Epithelial cell of proximal tubule (primary cell): ENCODE data around the gene HLA-DMA. TPM values are rescaled to one million over a fixed set of nuclear protein-coding genes. Genes with fewer than 3 reads are reported as not detected.

Experiments used
- DNase-seq: peaks from one replicate; pipeline ENCODE4 v3.0.0-alpha.2; 2011; ENCODE audit warnings: low read depth
- H3K4me3 ChIP-seq: 2 replicates; pipeline ENCODE4 v1.5.1; 2011; ENCODE audit warnings: low read depth, mild to moderate bottlenecking, low read length
- total RNA-seq: library from RNA; depleted of rRNA; stranded (reverse); fragments of >200 nt; gene quantifications from 2 replicates; pipeline ENCODE4 v1.2.3, GENCODE V29; 2015
- TF ChIP-seq, protein P1 (sequence below): conservative IDR thresholded peaks from 2 replicates; pipeline ENCODE4 v1.5.1; 2012; ENCODE audit warnings: low read depth, mild to moderate bottlenecking, low read length

The HLA-DMA gene
- total RNA-seq, 1 donor from 2014 or later, result 2.0 TPM

GRCh38 chr6:32989368-32989767 is 36.5 kb upstream of the HLA-DMA start:
- TF ChIP-seq, protein P1, sequence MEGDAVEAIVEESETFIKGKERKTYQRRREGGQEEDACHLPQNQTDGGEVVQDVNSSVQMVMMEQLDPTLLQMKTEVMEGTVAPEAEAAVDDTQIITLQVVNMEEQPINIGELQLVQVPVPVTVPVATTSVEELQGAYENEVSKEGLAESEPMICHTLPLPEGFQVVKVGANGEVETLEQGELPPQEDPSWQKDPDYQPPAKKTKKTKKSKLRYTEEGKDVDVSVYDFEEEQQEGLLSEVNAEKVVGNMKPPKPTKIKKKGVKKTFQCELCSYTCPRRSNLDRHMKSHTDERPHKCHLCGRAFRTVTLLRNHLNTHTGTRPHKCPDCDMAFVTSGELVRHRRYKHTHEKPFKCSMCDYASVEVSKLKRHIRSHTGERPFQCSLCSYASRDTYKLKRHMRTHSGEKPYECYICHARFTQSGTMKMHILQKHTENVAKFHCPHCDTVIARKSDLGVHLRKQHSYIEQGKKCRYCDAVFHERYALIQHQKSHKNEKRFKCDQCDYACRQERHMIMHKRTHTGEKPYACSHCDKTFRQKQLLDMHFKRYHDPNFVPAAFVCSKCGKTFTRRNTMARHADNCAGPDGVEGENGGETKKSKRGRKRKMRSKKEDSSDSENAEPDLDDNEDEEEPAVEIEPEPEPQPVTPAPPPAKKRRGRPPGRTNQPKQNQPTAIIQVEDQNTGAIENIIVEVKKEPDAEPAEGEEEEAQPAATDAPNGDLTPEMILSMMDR, result no peak
- H3K4me3 ChIP-seq, result no peak overlapping the region
- DNase-seq, result no peak

GRCh38 chr6:32984622-32985389 is 31.9 kb upstream of the HLA-DMA start:
- peak; percentile 44 for DNase-seq
- TF ChIP-seq, protein P1, result peak; percentile 96
- no peak overlapping the region for H3K4me3 ChIP-seq

DNA sequence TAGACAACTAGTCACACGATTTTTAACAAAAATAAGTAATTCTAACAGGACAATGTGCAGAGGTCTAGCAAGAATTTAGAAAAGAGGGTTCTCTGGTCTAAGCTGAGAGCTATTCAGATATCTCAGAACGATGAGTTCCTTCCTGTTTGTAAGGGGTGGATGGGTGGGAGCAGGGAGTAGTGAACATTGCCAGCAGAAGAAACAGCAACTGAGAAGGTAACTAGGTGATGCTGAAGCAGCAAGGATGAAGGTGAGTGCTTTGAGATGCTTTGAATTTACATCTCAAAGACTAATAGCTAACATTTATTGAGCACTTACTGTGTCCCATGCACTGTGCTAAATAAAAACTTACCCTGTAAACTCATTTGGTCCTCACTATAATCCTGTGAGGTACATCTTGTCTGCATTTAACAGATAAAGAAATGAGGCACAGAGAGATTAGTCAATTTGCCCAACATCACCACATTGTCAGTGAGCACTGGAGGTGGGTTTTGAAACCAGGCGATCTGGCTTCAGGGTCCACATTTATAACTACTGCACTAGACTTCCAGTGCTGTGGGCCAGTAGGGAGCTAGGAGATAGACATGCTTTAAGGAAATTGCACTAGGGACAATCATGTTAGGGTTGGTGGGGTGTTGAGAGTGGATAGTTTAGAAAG is 31.2 kb upstream of the HLA-DMA start:
- no peak for DNase-seq
- no peak overlapping the region for H3K4me3 ChIP-seq
- TF ChIP-seq, protein P1, result no peak

- H3K4me3 ChIP-seq, result no peak overlapping the region
- TF ChIP-seq, protein P1, result no peak
- no peak for DNase-seq
Measured at GRCh38 chr6:32983493-32983848, 30.6 kb upstream of the HLA-DMA start.

DNA sequence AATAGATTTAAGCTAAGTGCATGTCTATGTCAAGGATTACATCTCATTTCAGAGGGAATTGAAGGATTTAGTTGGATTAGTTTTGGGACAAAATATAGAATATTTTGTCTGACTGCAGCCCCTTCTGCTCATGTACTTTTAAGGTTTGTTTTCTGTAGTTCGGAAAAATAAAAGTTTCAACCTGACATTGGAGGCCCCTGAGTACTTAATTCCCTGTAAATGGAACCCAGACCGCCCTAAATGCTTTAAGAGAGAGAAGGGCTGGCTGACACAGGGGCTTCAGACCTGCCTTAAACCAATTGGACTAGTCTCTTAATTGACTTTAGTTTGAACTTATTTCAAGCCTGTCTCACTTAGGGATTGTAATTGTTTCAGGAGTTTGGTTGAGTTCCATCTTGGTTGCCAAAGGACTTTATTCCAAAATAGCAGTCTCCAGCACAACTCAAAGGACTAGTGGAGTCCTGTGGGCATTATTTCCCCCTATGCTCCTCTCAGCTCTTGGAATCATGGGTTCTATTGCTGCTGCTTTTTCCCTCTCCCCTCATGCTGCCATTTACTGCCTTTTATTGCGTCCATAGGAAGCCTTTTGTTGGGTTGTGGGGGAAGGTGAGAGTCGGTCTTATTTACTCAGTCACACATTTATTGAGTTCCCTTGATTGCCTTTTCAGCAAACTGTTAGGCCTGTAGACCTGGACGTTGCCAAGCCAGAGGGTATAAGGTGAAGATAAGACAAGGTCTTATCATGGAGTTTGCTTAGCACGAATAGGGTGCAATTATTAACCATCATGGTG is 30.0 kb upstream of the HLA-DMA start:
- TF ChIP-seq, protein P1, result no peak
- DNase-seq, result no peak
- H3K4me3 ChIP-seq, result no peak overlapping the region

DNA sequence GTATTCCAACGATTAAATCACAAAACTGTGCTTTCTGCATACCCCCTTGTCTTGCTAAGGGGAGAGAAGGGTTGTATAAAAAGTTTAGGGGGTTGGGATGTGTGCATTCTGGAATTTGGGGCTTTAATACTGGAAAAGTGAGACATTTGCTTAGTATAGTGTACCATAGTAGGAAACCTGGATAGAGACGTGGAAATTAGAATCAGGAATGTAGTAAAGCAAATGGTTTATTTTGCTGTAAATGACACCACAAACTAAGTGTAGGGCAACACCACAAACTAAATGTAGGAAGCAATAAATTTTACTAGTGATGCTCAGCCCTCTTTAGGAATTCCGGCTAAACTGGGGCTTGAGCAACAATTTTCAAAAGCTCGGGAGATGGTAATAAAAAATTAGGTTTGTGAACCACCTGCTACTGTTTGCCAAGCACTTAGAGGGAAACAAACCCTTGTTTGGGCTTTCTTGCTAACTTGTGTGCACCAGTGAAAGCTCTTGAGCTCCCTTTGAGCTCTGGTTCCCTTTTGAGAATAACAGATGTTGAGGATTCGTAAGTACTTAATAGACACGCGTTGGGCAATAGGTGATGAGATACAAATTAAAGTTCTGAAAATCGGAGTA is 29.3 kb upstream of the HLA-DMA start:
- no peak for DNase-seq
- H3K4me3 ChIP-seq, result no peak overlapping the region
- TF ChIP-seq, protein P1, result no peak
